OCI-LY1 (cell line): ENCODE data around the gene MTUS2.

Source experiments
- H2AFZ ChIP-seq: fragments of 200-600 bp; sonication (generic), shearing (Covaris generic); 2 replicates; pipeline ENCODE4 v1.6.0; 2014; ENCODE audit warnings: antibody characterized with exemption, mild to moderate bottlenecking, low read length
- H3F3A ChIP-seq: fragments of 200-600 bp; sonication (generic), shearing (Covaris generic); 2 replicates; pipeline ENCODE4 v1.6.0; 2014; ENCODE audit warnings: mild to moderate bottlenecking, antibody characterized with exemption, low read length, moderate library complexity; ENCODE audit not compliant: insufficient read depth
- H3K27ac ChIP-seq: fragments of 200-600 bp; sonication (generic); 2 replicates; pipeline ENCODE4 v1.5.1; 2014; ENCODE audit warnings: low read length, mixed run types, mild to moderate bottlenecking, low read depth; ENCODE audit not compliant: poor library complexity, severe bottlenecking
- H3K27me3 ChIP-seq: fragments of 200-600 bp; sonication (generic); 2 replicates; pipeline ENCODE4 v1.6.0; 2014; ENCODE audit warnings: antibody characterized with exemption, mild to moderate bottlenecking, low read length, moderate library complexity; ENCODE audit not compliant: insufficient read depth
- H3K36me3 ChIP-seq: fragments of 200-600 bp; sonication (generic); 2 replicates; pipeline ENCODE4 v1.6.1; 2014; ENCODE audit warnings: mild to moderate bottlenecking, antibody characterized with exemption, low read length, moderate library complexity, mixed read lengths; ENCODE audit not compliant: insufficient read depth
- H3K4me1 ChIP-seq: fragments of 200-600 bp; sonication (generic); 2 replicates; pipeline ENCODE4 v1.5.1; 2014; ENCODE audit warnings: mild to moderate bottlenecking, low read length, moderate library complexity; ENCODE audit not compliant: insufficient read depth, severe bottlenecking
- H3K4me2 ChIP-seq: fragments of 200-600 bp; sonication (generic), shearing (Covaris generic); 2 replicates; pipeline ENCODE4 v1.6.1; 2014; ENCODE audit warnings: low read length
- H3K4me3 ChIP-seq: fragments of 200-600 bp; sonication (generic); 2 replicates; pipeline ENCODE4 v1.5.1; 2014; ENCODE audit warnings: low read length, low read depth, mild to moderate bottlenecking, mixed read lengths; ENCODE audit not compliant: poor library complexity, severe bottlenecking
- H3K79me2 ChIP-seq: fragments of 200-600 bp; shearing (Covaris generic); 2 replicates; pipeline ENCODE4 v1.6.1; 2016; ENCODE audit warnings: mixed run types, low read length, mixed read lengths; ENCODE audit not compliant: insufficient read depth
- H3K9ac ChIP-seq: fragments of 200-600 bp; sonication (generic), shearing (Covaris generic); 2 replicates; pipeline ENCODE4 v1.6.1; 2014; ENCODE audit warnings: mild to moderate bottlenecking, low read length, mixed read lengths
- H3K9me2 ChIP-seq: fragments of 200-600 bp; sonication (generic), shearing (Covaris generic); 2 replicates; pipeline ENCODE4 v1.6.1; 2014; ENCODE audit warnings: low read depth, mild to moderate bottlenecking, low read length, mixed read lengths
- H3K9me3 ChIP-seq: fragments of 200-600 bp; shearing (Covaris generic); 2 replicates; pipeline ENCODE4 v1.6.1; 2014; ENCODE audit warnings: low read length, mixed read lengths
- H4K20me1 ChIP-seq: fragments of 200-600 bp; sonication (generic), shearing (Covaris generic); 2 replicates; pipeline ENCODE4 v1.6.0; 2016; ENCODE audit warnings: mild to moderate bottlenecking, low read length; ENCODE audit not compliant: insufficient read depth
- CTCF ChIP-seq: fragments of 200-600 bp; sonication (generic), shearing (Covaris generic); IDR thresholded peaks from 2 replicates; pipeline ENCODE4 v1.5.1; 2017; ENCODE audit warnings: mild to moderate bottlenecking, antibody characterized with exemption, low read length, moderate library complexity, mixed read lengths
- EZH2 ChIP-seq: fragments of 200-600 bp; sonication (generic), shearing (Covaris generic); IDR thresholded peaks from 2 replicates; pipeline ENCODE4 v1.8.0; 2017; ENCODE audit warnings: borderline replicate concordance, mixed run types, mild to moderate bottlenecking, antibody characterized with exemption, low read length, moderate library complexity, mixed read lengths

The MTUS2 gene

GRCh38 chr13:29429286-29429900 is 609.3 kb downstream of the MTUS2 start:
- Histone ChIP-seq H3K9me3 (no peaks in the 10 kb centered on the region), H3K27me3 (peaks cover 7% of the 10 kb centered on the region; the same call in 1 of the 2 replicates), H2AFZ (no peak overlapping the region), H3K9me2 (no peaks in the 10 kb centered on the region), H3K4me1 (no peaks in the 10 kb centered on the region), H3K79me2 (no peaks in the 10 kb centered on the region), H4K20me1 (no peaks in the 10 kb centered on the region), H3K27ac (no peak overlapping the region), H3K4me3 (no peak overlapping the region), H3F3A (no peaks in the 10 kb centered on the region), H3K4me2 (no peak overlapping the region), H3K9ac (no peak overlapping the region), H3K36me3 (no peaks in the 10 kb centered on the region)
- no peak for TF ChIP-seq CTCF
- no peak for TF ChIP-seq EZH2

GRCh38 chr13:29434217-29434945 is 614.2 kb downstream of the MTUS2 start:
- no peak overlapping the region for H3K27ac ChIP-seq
- no peaks in the 10 kb centered on the region for H3K79me2 ChIP-seq
- no peak overlapping the region for H3K4me3 ChIP-seq
- no peaks in the 10 kb centered on the region for H3K9me2 ChIP-seq
- H3F3A ChIP-seq: no peaks in the 10 kb centered on the region
- H2AFZ ChIP-seq: no peak overlapping the region
- no peaks in the 10 kb centered on the region for H3K27me3 ChIP-seq
- H4K20me1 ChIP-seq: no peaks in the 10 kb centered on the region
- H3K36me3 ChIP-seq: no peaks in the 10 kb centered on the region
- no peaks in the 10 kb centered on the region for H3K9me3 ChIP-seq
- H3K4me2 ChIP-seq: no peak overlapping the region
- H3K9ac ChIP-seq: no peak overlapping the region
- peaks cover 7% of the 10 kb centered on the region for H3K4me1 ChIP-seq
- TF ChIP-seq EZH2: no peak
- TF ChIP-seq CTCF: no peak

GRCh38 chr13:29435125-29435911 is 615.2 kb downstream of the MTUS2 start:
- no peak overlapping the region for H2AFZ ChIP-seq
- no peaks in the 10 kb centered on the region for H3K36me3 ChIP-seq
- H3K4me1 ChIP-seq: peaks cover 7% of the 10 kb centered on the region
- no peak overlapping the region for H3K27ac ChIP-seq
- H3K9me2 ChIP-seq: no peaks in the 10 kb centered on the region
- no peak overlapping the region for H3K4me2 ChIP-seq
- no peaks in the 10 kb centered on the region for H3K79me2 ChIP-seq
- no peak overlapping the region for H3K9ac ChIP-seq
- H3F3A ChIP-seq: no peaks in the 10 kb centered on the region
- H3K27me3 ChIP-seq: no peaks in the 10 kb centered on the region; the same call in 1 of the 2 replicates
- no peaks in the 10 kb centered on the region for H4K20me1 ChIP-seq
- TF ChIP-seq CTCF (no peak), EZH2 (no peak)
- no peak overlapping the region for H3K4me3 ChIP-seq
- H3K9me3 ChIP-seq: no peaks in the 10 kb centered on the region
